H9 (cell line): ENCODE results near the gene WDR77. TPM values are rescaled to one million over a fixed set of nuclear protein-coding genes. Genes with fewer than 3 reads are reported as not detected.

ENCODE experiments used
- DNase-seq: peaks from one replicate; pipeline ENCODE4 v3.0.0-alpha.2; 2017
- H2AFZ ChIP-seq: one replicate; pipeline ENCODE4 v1.6.1; 2013; ENCODE audit warnings: mild to moderate bottlenecking, low read length, control low read depth, moderate library complexity
- H2AK5ac ChIP-seq: 2 replicates; pipeline ENCODE4 v1.6.1; 2013; ENCODE audit warnings: low read length, control low read depth, mixed read lengths; ENCODE audit not compliant: insufficient read length
- H2BK120ac ChIP-seq: one replicate; pipeline ENCODE4 v1.6.1; 2013; ENCODE audit warnings: low read depth, mild to moderate bottlenecking, low read length, control low read depth, inconsistent platforms; ENCODE audit not compliant: poor library complexity, severe bottlenecking
- H2BK12ac ChIP-seq: 2 replicates; pipeline ENCODE4 v1.6.1; 2013; ENCODE audit warnings: low read length, control low read depth, mixed read lengths, low read depth; ENCODE audit not compliant: insufficient read length
- H2BK15ac ChIP-seq: 2 replicates; pipeline ENCODE4 v1.6.1; 2013; ENCODE audit warnings: low read depth, low read length, control low read depth
- H2BK20ac ChIP-seq: one replicate; pipeline ENCODE4 v1.6.1; 2013; ENCODE audit warnings: low read depth, mild to moderate bottlenecking, low read length, control low read depth, inconsistent platforms; ENCODE audit not compliant: poor library complexity, severe bottlenecking
- H2BK5ac ChIP-seq: 2 replicates; pipeline ENCODE4 v1.6.1; 2013; ENCODE audit warnings: low read length, control low read depth, mixed read lengths; ENCODE audit not compliant: insufficient read length
- H3K14ac ChIP-seq: 2 replicates; pipeline ENCODE4 v1.6.1; 2013; ENCODE audit warnings: low read length, control low read depth; ENCODE audit not compliant: insufficient read depth
- H3K18ac ChIP-seq: 2 replicates; pipeline ENCODE4 v1.6.1; 2013; ENCODE audit warnings: low read depth, mild to moderate bottlenecking, mixed read lengths, low read length, control low read depth; ENCODE audit not compliant: insufficient read length
- H3K23ac ChIP-seq: 2 replicates; pipeline ENCODE4 v1.6.1; 2013; ENCODE audit warnings: low read length, control low read depth, mixed read lengths, low read depth; ENCODE audit not compliant: insufficient read length
- H3K23me2 ChIP-seq: 2 replicates; pipeline ENCODE4 v1.6.1; 2013; ENCODE audit warnings: low read depth, mild to moderate bottlenecking, mixed read lengths, low read length, control low read depth; ENCODE audit not compliant: insufficient read length, poor library complexity, severe bottlenecking
- H3K27ac ChIP-seq: 2 replicates; pipeline ENCODE4 v1.5.1; 2013; ENCODE audit warnings: low read length, control low read depth, mixed read lengths, low read depth; ENCODE audit not compliant: insufficient read length
- H3K27me3 ChIP-seq: 2 replicates; pipeline ENCODE4 v1.6.1; 2013; ENCODE audit warnings: low read length, control low read depth, inconsistent platforms; ENCODE audit not compliant: insufficient read depth
- H3K4ac ChIP-seq: 2 replicates; pipeline ENCODE4 v1.6.1; 2013; ENCODE audit warnings: low read depth, mild to moderate bottlenecking, control low read depth, inconsistent platforms, low read length, moderate library complexity
- H3K4me1 ChIP-seq: 2 replicates; pipeline ENCODE4 v1.6.1; 2013; ENCODE audit warnings: low read length, control low read depth, inconsistent platforms; ENCODE audit not compliant: insufficient read depth
- H3K4me2 ChIP-seq: 2 replicates; pipeline ENCODE4 v1.6.1; 2013; ENCODE audit warnings: low read length, control low read depth, mixed read lengths; ENCODE audit not compliant: insufficient read length, insufficient read depth
- H3K56ac ChIP-seq: 2 replicates; pipeline ENCODE4 v1.6.1; 2013; ENCODE audit warnings: low read depth, mild to moderate bottlenecking, mixed read lengths, low read length, control low read depth; ENCODE audit not compliant: insufficient read length
- H3K79me1 ChIP-seq: 2 replicates; pipeline ENCODE4 v1.6.1; 2013; ENCODE audit warnings: low read depth, mild to moderate bottlenecking, moderate library complexity, low read length, control low read depth, inconsistent platforms; ENCODE audit not compliant: insufficient read depth, poor library complexity, severe bottlenecking
- H3K79me2 ChIP-seq: 2 replicates; pipeline ENCODE4 v1.6.1; 2013; ENCODE audit warnings: low read length, control low read depth, inconsistent platforms; ENCODE audit not compliant: insufficient read depth
- H3K9ac ChIP-seq: 2 replicates; pipeline ENCODE4 v1.6.1; 2013; ENCODE audit warnings: low read length, control low read depth, mixed read lengths; ENCODE audit not compliant: insufficient read length; ENCODE audit errors: extremely low read depth
- H3K9me3 ChIP-seq: one replicate; pipeline ENCODE4 v1.6.1; 2013; ENCODE audit warnings: low read depth, low read length, inconsistent platforms; ENCODE audit not compliant: control insufficient read depth
- H3T11ph ChIP-seq: one replicate; pipeline ENCODE4 v1.6.1; 2013; ENCODE audit warnings: mild to moderate bottlenecking, low read length, control low read depth, inconsistent platforms
- H4K20me1 ChIP-seq: one replicate; pipeline ENCODE4 v1.6.1; 2013; ENCODE audit not compliant: control insufficient read depth, insufficient read length, insufficient read depth
- H4K5ac ChIP-seq: 2 replicates; pipeline ENCODE4 v1.6.1; 2013; ENCODE audit warnings: low read depth, mild to moderate bottlenecking, mixed read lengths, low read length, control low read depth; ENCODE audit not compliant: insufficient read length
- H4K8ac ChIP-seq: replicated peaks from 2 replicates; pipeline ENCODE4 v1.6.1; 2013; ENCODE audit warnings: low read length, control low read depth, mixed read lengths, low read depth; ENCODE audit not compliant: insufficient read length
- H4K91ac ChIP-seq: 2 replicates; pipeline ENCODE4 v1.6.1; 2013; ENCODE audit warnings: low read depth, mild to moderate bottlenecking, moderate library complexity, mixed read lengths, low read length, control low read depth; ENCODE audit not compliant: insufficient read length
- H3K27ac Mint-ChIP-seq, 3 experiments: 2 replicates in 2 of 3; 3 replicates in 1 of 3; pipeline ENCODE4 v1.8.0; 2020 to 2021; ENCODE audit warnings: mixed read lengths in 3 of 3, mild to moderate bottlenecking in 1 of 3, moderate library complexity in 1 of 3
- H3K27me3 Mint-ChIP-seq: 2 replicates; pipeline ENCODE4 v1.8.0; 2021; ENCODE audit warnings: low read depth, mild to moderate bottlenecking, moderate library complexity, mixed read lengths
- H3K36me3 Mint-ChIP-seq, 3 experiments: 2 replicates in 2 of 3; 3 replicates in 1 of 3; pipeline ENCODE4 v1.8.0; 2020 to 2021; ENCODE audit warnings: low read depth in 3 of 3, mixed read lengths in 3 of 3; ENCODE audit not compliant: insufficient read depth in 1 of 3
- H3K4me1 Mint-ChIP-seq, 2 experiments: 2 replicates each; pipeline ENCODE4 v1.8.0; 2020; ENCODE audit warnings: mixed read lengths in 2 of 2
- H3K4me3 Mint-ChIP-seq, 2 experiments: 2 replicates in 1 of 2; 3 replicates in 1 of 2; pipeline ENCODE4 v1.8.0; 2020 to 2021; ENCODE audit warnings: mild to moderate bottlenecking in 2 of 2, mixed read lengths in 2 of 2, moderate library complexity in 1 of 2
- H3K9me3 Mint-ChIP-seq, 2 experiments: 2 replicates in 1 of 2; 3 replicates in 1 of 2; pipeline ENCODE4 v1.8.0; 2020; ENCODE audit warnings: mild to moderate bottlenecking in 2 of 2, mixed read lengths in 2 of 2, moderate library complexity in 1 of 2
- CTCF ChIP-seq: fragments of 200-600 bp; sonication (generic); conservative IDR thresholded peaks from 3 replicates; pipeline ENCODE4 v1.8.0; 2021; ENCODE audit warnings: antibody characterized with exemption, mild to moderate bottlenecking
- WGBS: extraction: QIAGEN DNeasy Blood & Tissue Kit; methylation state at CpG from one replicate; pipeline ENCODE4 v1.1.7; 2013; ENCODE audit warnings: missing lambda C conversion rate, low lambda C conversion rate, mixed read lengths; ENCODE audit not compliant: insufficient read length; ENCODE audit errors: extremely low coverage; 5-methylcytosine and 5-hydroxymethylcytosine counted together
- total RNA-seq: library from RNA; stranded (reverse); gene quantifications from 2 replicates; pipeline ENCODE4 v1.2.1, GENCODE V29; 2021

WDR77 gene
- total RNA-seq, 1 experiment from 2014 or later = 70.9 TPM

GRCh38 chr1:111491070-111491469 lies 42.0 kb upstream of the WDR77 start:
- H3K27me3 ChIP-seq = no peaks in the 10 kb centered on the region
- Mint-ChIP-seq H3K36me3 (no peaks in the 10 kb centered on the region), H3K27me3 (no peaks in the 10 kb centered on the region), H3K4me1 (peaks cover 6% of the 10 kb centered on the region in 2 experiments), H3K4me3 (no peak overlapping the region), H3K9me3 (peaks cover 2 to 3% of the 10 kb centered on the region in 2 experiments; a peak in 3 of 5 replicates), H3K27ac (no peak overlapping the region)
- no peak overlapping the region for H3K9ac ChIP-seq
- no peak overlapping the region for H3K4ac ChIP-seq
- WGBS = no CpG with 5 or more reads among the region's 7 CpGs
- no peak overlapping the region for H3K56ac ChIP-seq
- H3K18ac ChIP-seq = no peak overlapping the region
- no peak overlapping the region for H4K8ac ChIP-seq
- H4K91ac ChIP-seq = no peak overlapping the region
- H2BK120ac ChIP-seq = no peak overlapping the region
- no peak overlapping the region for H2AFZ ChIP-seq
- H2BK5ac ChIP-seq = no peak overlapping the region
- no peak overlapping the region for H4K5ac ChIP-seq
- no peak overlapping the region for H3T11ph ChIP-seq
- TF ChIP-seq CTCF = no peak
- no peaks in the 10 kb centered on the region for H4K20me1 ChIP-seq
- H2BK12ac ChIP-seq = no peak overlapping the region
- no peaks in the 10 kb centered on the region for H3K23me2 ChIP-seq
- H3K4me2 ChIP-seq = no peak overlapping the region
- no peak for DNase-seq
- H3K4me1 ChIP-seq = no peaks in the 10 kb centered on the region
- no peaks in the 10 kb centered on the region for H3K9me3 ChIP-seq
- H3K79me2 ChIP-seq = no peaks in the 10 kb centered on the region
- H2AK5ac ChIP-seq = no peak overlapping the region
- no peaks in the 10 kb centered on the region for H3K79me1 ChIP-seq
- H3K14ac ChIP-seq = no peak overlapping the region
- no peak overlapping the region for H3K27ac ChIP-seq
- no peak overlapping the region for H2BK20ac ChIP-seq
- no peak overlapping the region for H2BK15ac ChIP-seq
- no peak overlapping the region for H3K23ac ChIP-seq
